GM12878 (cell line): ENCODE results near the gene CYSTM1. TPM values are rescaled to one million over a fixed set of nuclear protein-coding genes. Genes with fewer than 3 reads are reported as not detected.
A peak's percentile ranks its signal among the peaks of the same experiment; 100 is the strongest.

Source experiments
- ATAC-seq: fragments of 200-7000 bp; cut with Tn5 transposase; 3 replicates; pipeline ENCODE4 v1.9.1; 2020; ENCODE audit warnings: mild to moderate bottlenecking, moderate library complexity
- BruUV-seq: library from RNA; stranded (reverse); fragments of 400-500 nt; replicated peaks from 2 replicates; lab custom pipeline; 2021; lab: Mats Ljungman, UMichigan
- CTCF ChIA-PET: fragments of 300-600 bp; sonication (Branson Sonifier 250); formaldehyde crosslinking; extraction: SDS; loops from one replicate; lab custom pipeline; 2021; ENCODE audit warnings: inconsistent platforms; lab: Yijun Ruan, JAX
- POLR2A ChIA-PET: fragments of 350-600 bp; formaldehyde crosslinking; extraction: SDS; loops from one replicate; lab custom pipeline; 2021; ENCODE audit warnings: inconsistent platforms; lab: Charles Lee
- RAD21 ChIA-PET: fragments of 300-600 bp; sonication (Branson Sonifier 250); formaldehyde crosslinking; loops from one replicate; lab custom pipeline; 2023; ENCODE audit warnings: antibody characterized with exemption; ENCODE audit not compliant: unreplicated experiment; lab: Charles Lee
- SMC1A ChIA-PET: fragments of 300-600 bp; sonication (Branson Sonifier 250); formaldehyde crosslinking; loops from one replicate; lab custom pipeline; 2023; ENCODE audit not compliant: unreplicated experiment, uncharacterized antibody; lab: Charles Lee
- DNase-seq: peaks from one replicate; pipeline ENCODE4 v3.0.0-alpha.2; 2011; ENCODE audit warnings: low read depth, low spot score
- FAIRE-seq: peaks from 3 replicates; lab custom pipeline; 2011; peaks lifted over from hg19 to GRCh38; lab: Jason Lieb, UNC
- H2AFZ ChIP-seq: 2 replicates; pipeline ENCODE4 v1.6.0; 2011; ENCODE audit warnings: low read depth, low read length, control low read depth; ENCODE audit not compliant: control insufficient read depth
- H3K27ac ChIP-seq: 2 replicates; pipeline ENCODE4 v1.5.1; 2011; ENCODE audit warnings: control low read depth; ENCODE audit not compliant: control insufficient read depth, insufficient read depth
- H3K27me3 ChIP-seq, 2 experiments: replicated peaks in 1 of 2; 2 replicates each; pipeline versions ENCODE4 v1.6.0 to v1.6.1; 2011; ENCODE audit warnings: low read length in 1 of 2; ENCODE audit not compliant: control insufficient read depth in 2 of 2, insufficient read depth in 2 of 2
- H3K36me3 ChIP-seq, 2 experiments: 2 replicates each; pipeline ENCODE4 v1.5.1; 2011; ENCODE audit warnings: low read length in 1 of 2; ENCODE audit not compliant: control insufficient read depth in 2 of 2, insufficient read depth in 2 of 2
- H3K4me1 ChIP-seq: 2 replicates; pipeline ENCODE4 v1.6.1; 2011; ENCODE audit warnings: mild to moderate bottlenecking, low read length, moderate library complexity, mixed read lengths; ENCODE audit not compliant: control insufficient read depth, insufficient read depth
- H3K4me2 ChIP-seq: 2 replicates; pipeline ENCODE4 v1.6.0; 2011; ENCODE audit warnings: control low read depth; ENCODE audit not compliant: control insufficient read depth, insufficient read depth
- H3K4me3 ChIP-seq: fragments of 200-600 bp; sonication (generic); 2 replicates; pipeline ENCODE4 v1.5.1; 2016
- H3K79me2 ChIP-seq: 2 replicates; pipeline ENCODE4 v1.6.0; 2011; ENCODE audit warnings: low read length; ENCODE audit not compliant: control insufficient read depth, insufficient read depth
- H3K9ac ChIP-seq: 2 replicates; pipeline ENCODE4 v1.8.0; 2011; ENCODE audit warnings: low read length, control low read depth, mixed read lengths; ENCODE audit not compliant: control insufficient read depth, insufficient read depth
- H3K9me3 ChIP-seq: replicated peaks from 3 replicates; pipeline ENCODE4 v1.5.1; 2011; ENCODE audit warnings: mild to moderate bottlenecking, low read length; ENCODE audit not compliant: control insufficient read depth, insufficient read depth
- H4K20me1 ChIP-seq: 2 replicates; pipeline ENCODE4 v1.6.0; 2011; ENCODE audit not compliant: control insufficient read depth, insufficient read depth
- CREM ChIP-seq: IDR thresholded peaks from 2 replicates; pipeline ENCODE4 v1.6.1; 2014; ENCODE audit warnings: antibody characterized with exemption, low read depth
- HDAC6 ChIP-seq: fragments of 200-600 bp; sonication (generic); IDR thresholded peaks from one replicate; pipeline ENCODE4 v1.8.0; 2017; ENCODE audit warnings: antibody characterized with exemption; ENCODE audit not compliant: unreplicated experiment
- JUNB ChIP-seq: IDR thresholded peaks from 2 replicates; pipeline ENCODE4 v1.6.1; 2016; ENCODE audit warnings: antibody characterized with exemption, mild to moderate bottlenecking
- MEF2A ChIP-seq: IDR thresholded peaks from 2 replicates; pipeline ENCODE4 v1.6.1; 2011; ENCODE audit warnings: low read depth, mild to moderate bottlenecking, low read length, moderate library complexity; ENCODE audit not compliant: insufficient read depth
- MTA2 ChIP-seq: fragments of 450-650 bp; IDR thresholded peaks from 2 replicates; pipeline ENCODE4 v1.6.1; 2016; ENCODE audit warnings: low read depth, mild to moderate bottlenecking, moderate library complexity
- NFIC ChIP-seq: IDR thresholded peaks from 2 replicates; pipeline ENCODE4 v1.6.1; 2012; ENCODE audit warnings: low read depth, mild to moderate bottlenecking, inconsistent platforms, low read length, moderate library complexity
- NRF1 ChIP-seq: conservative IDR thresholded peaks from 2 replicates; pipeline ENCODE4 v1.6.1; 2011; ENCODE audit warnings: mild to moderate bottlenecking, low read depth, low read length, improper control_type of control experiment
- REST ChIP-seq: IDR thresholded peaks from 2 replicates; pipeline ENCODE4 v1.6.1; 2012; ENCODE audit warnings: mild to moderate bottlenecking, low read depth, low read length
- RUNX3 ChIP-seq: IDR thresholded peaks from 2 replicates; pipeline ENCODE4 v1.6.1; 2012; ENCODE audit warnings: low read length, inconsistent platforms
- SMC3 ChIP-seq: IDR thresholded peaks from 2 replicates; pipeline ENCODE4 v1.6.1; 2011; ENCODE audit warnings: low read length, improper control_type of control experiment, borderline replicate concordance
- TCF7 ChIP-seq: IDR thresholded peaks from 2 replicates; pipeline ENCODE4 v1.6.1; 2014; ENCODE audit warnings: antibody characterized with exemption, borderline replicate concordance
- WGBS: methylation state at CpG from one replicate; pipeline ENCODE4 v1.1.6; 2016; ENCODE audit warnings: low lambda C conversion rate; ENCODE audit not compliant: insufficient replicate concordance, insufficient coverage; ENCODE audit errors: missing lambda C conversion rate; 5-methylcytosine and 5-hydroxymethylcytosine counted together
- in situ Hi-C: fragments of 300-500 bp; cut with MboI; formaldehyde crosslinking; loops from 9 replicates; pipeline ENCODE4 v1.14.3; 2018; ENCODE audit warnings: mixed read lengths
- intact Hi-C: fragments of 100-400 bp; cut with micrococcal nuclease; formaldehyde crosslinking; loops from one replicate; pipeline ENCODE4 v1.14.2; 2022; ENCODE audit not compliant: unreplicated experiment
- polyA plus RNA-seq, 11 experiments: library from polyadenylated mRNA; depleted of rRNA in 4 of 11; unstranded in 6 of 11; stranded (reverse) in 5 of 11; fragments of >200 nt; fragmentation: Nextera tagmentation in 4 of 11; fragmentation: Illumina TruSeq in 1 of 11; extraction: Ambion mirVana in 4 of 11; extraction: Trizol in 1 of 11; gene quantifications; 1 replicate in 1 of 11; 2 replicates in 10 of 11; pipeline versions ENCODE4 v1.2.1 to v1.2.3, GENCODE V29; 2011 to 2016; ENCODE audit warnings: inconsistent platforms in 2 of 11, missing spikeins in 2 of 11, low read depth in 1 of 11
- total RNA-seq, 4 experiments: library from RNA; depleted of rRNA in 3 of 4; stranded (reverse); fragments of >200 nt in 3 of 4; fragmentation: Illumina TruSeq in 1 of 4; extraction: Trizol in 1 of 4; gene quantifications; 2 replicates each; pipeline versions ENCODE4 v1.2.1 to v1.2.3, GENCODE V29; 2013 to 2021

CYSTM1 gene
- total and polyA plus RNA-seq, 10 of the 15 experiments (the other 5 are each of a cell fraction or from before 2014, with no cell fraction given), result 52.7 to 261 (median 98.7) TPM

GRCh38 chr5:140221697-140222223 lies 46.8 kb downstream of the CYSTM1 start:
- in situ Hi-C loops, result no loop called here
- TF ChIP-seq CREM (peak; percentile 8; the same call in 1 of the 2 replicates), NFIC (peak; percentile 50; the same call in 1 of the 2 replicates), RUNX3 (peak; percentile 17; the same call in 1 of the 2 replicates), REST (no peak), NRF1 (no peak), JUNB (peak; percentile 14; the same call in 1 of the 2 replicates), SMC3 (no peak), MEF2A (peak; percentile 61; the same call in 1 of the 2 replicates), TCF7 (peak; percentile 78), MTA2 (no peak), HDAC6 (no peak)
- TF ChIP-seq, all 136 proteins: peak for 6
- Histone ChIP-seq H2AFZ (no peak overlapping the region), H3K4me3 (no peak overlapping the region), H3K4me1 (peaks cover 30% of the 10 kb centered on the region), H3K79me2 (no peaks in the 10 kb centered on the region; the same call in 1 of the 2 replicates), H3K36me3 (no peaks in the 10 kb centered on the region; a peak in 2 of 4 replicates), H3K9ac (no peak overlapping the region), H4K20me1 (no peaks in the 10 kb centered on the region), H3K27ac (no peak overlapping the region), H3K9me3 (no peaks in the 10 kb centered on the region), H3K4me2 (no peak overlapping the region), H3K27me3 (no peaks in the 10 kb centered on the region)
- DNase-seq (no peak), FAIRE-seq (no peak), ATAC-seq (peak; percentile 39)
- no TSS peak for BruUV-seq
- ChIA-PET CTCF (interaction anchor here (0.6 to 1.7 kb wide), 5 partner anchors 9 to 139 kb away, joined by 3 to 10 read pairs (median 5); no protein-coding TSS in a partner anchor), RAD21 (interaction anchor here (0.8 kb wide), 1 partner anchor 18 kb away, joined by 3 read pairs; no protein-coding TSS in a partner anchor), SMC1A (interaction anchor here (0.7 to 2.5 kb wide), 7 partner anchors 9 to 130 kb away, joined by 3 to 13 read pairs (median 6); no protein-coding TSS in a partner anchor), POLR2A (interaction anchor here (0.8 kb wide), 1 partner anchor 120 kb away, joined by 3 read pairs; no protein-coding TSS in a partner anchor)
- intact Hi-C loops, result loop anchor here (2.0 kb wide), 1 partner anchor 47 kb away; the partner anchor contains the start of gene CYSTM1
- WGBS, result 80% methylated on average over 5 of the region's 5 CpGs
